GM18505 (cell line): ENCODE results near the gene CCDC148.
"Not testable (repeated sequence)": the region's sequence is repeated elsewhere in the genome, so short reads cannot be mapped to it uniquely, and the experiment has no call there.

ENCODE experiments used
- ATAC-seq: cut with Tn5 transposase; IDR thresholded peaks from one replicate; pipeline ENCODE4 v1.9.1; 2021; ENCODE audit not compliant: unreplicated experiment
- POLR2A ChIP-seq: IDR thresholded peaks from 4 replicates; pipeline ENCODE4 v1.6.1; 2011; ENCODE audit warnings: borderline replicate concordance; ENCODE audit not compliant: insufficient read depth, insufficient read length; ENCODE audit errors: extremely low read depth

Gene CCDC148

GRCh38 chr2:158473719-158474392, 17.3 kb upstream of the CCDC148 start:
- ATAC-seq = no peak
- no peak for TF ChIP-seq POLR2A

GRCh38 chr2:158473300-158473699, 16.7 kb upstream of the CCDC148 start:
- ATAC-seq = not testable (repeated sequence)

- ATAC-seq = not testable (repeated sequence)
Measured at GRCh38 chr2:158472829-158473228, 16.3 kb upstream of the CCDC148 start.

- ATAC-seq = no peak
- no peak for TF ChIP-seq POLR2A
Measured at GRCh38 chr2:158467248-158467647, 10.7 kb upstream of the CCDC148 start.

GRCh38 chr2:158464426-158465281, 8.1 kb upstream of the CCDC148 start:
- no peak for TF ChIP-seq POLR2A
- peak; percentile 60 for ATAC-seq

- no peak for TF ChIP-seq POLR2A
- no peak for ATAC-seq
Measured at GRCh38 chr2:158463496-158464095, 7.0 kb upstream of the CCDC148 start.

- ATAC-seq = no peak
- no peak for TF ChIP-seq POLR2A
Measured at GRCh38 chr2:158460632-158461297, 4.2 kb upstream of the CCDC148 start.

GRCh38 chr2:158459161-158460003, 2.8 kb upstream of the CCDC148 start:
- no peak for TF ChIP-seq POLR2A
- ATAC-seq = no peak

- ATAC-seq = no peak
- no peak for TF ChIP-seq POLR2A
Measured at GRCh38 chr2:158458617-158458920, 2.0 kb upstream of the CCDC148 start.

GRCh38 chr2:158457826-158458616, 1.5 kb upstream of the CCDC148 start:
- peak; percentile 52 for ATAC-seq
- peak; percentile 37 for TF ChIP-seq POLR2A

- TF ChIP-seq POLR2A = no peak
- peak; percentile 35 for ATAC-seq
Measured at GRCh38 chr2:158457092-158457825, 706 bp upstream of the CCDC148 start.

GRCh38 chr2:158443606-158444005, 12.9 kb downstream of the CCDC148 start:
- ATAC-seq = no peak
- no peak for TF ChIP-seq POLR2A

- not testable (repeated sequence) for ATAC-seq
Measured at GRCh38 chr2:158439062-158439461, 17.5 kb downstream of the CCDC148 start.

- ATAC-seq = not testable (repeated sequence)
Measured at GRCh38 chr2:158433716-158434115, 22.8 kb downstream of the CCDC148 start.
